Dendritic cell treated with granulocyte-macrophage colony-stimulating factor and Interleukin-4, amounts not matched to agents 40 ng/mL and 50 ng/mL, for 4 days (primary cell): ENCODE data around the gene ACYP2.
"Not testable (repeated sequence)": the region's sequence is repeated elsewhere in the genome, so short reads cannot be mapped to it uniquely, and the experiment has no call there.

Experiments
- H3K27ac Mint-ChIP-seq: one replicate; pipeline ENCODE4 v1.8.0; 2022; ENCODE audit warnings: mild to moderate bottlenecking, mixed read lengths
- H3K27me3 Mint-ChIP-seq: one replicate; pipeline ENCODE4 v1.8.0; 2022; ENCODE audit warnings: mild to moderate bottlenecking, mixed read lengths
- H3K36me3 Mint-ChIP-seq: one replicate; pipeline ENCODE4 v1.8.0; 2022; ENCODE audit warnings: low read depth, mixed read lengths
- H3K4me1 Mint-ChIP-seq: one replicate; pipeline ENCODE4 v1.8.0; 2022; ENCODE audit warnings: low read depth, mixed read lengths
- H3K4me3 Mint-ChIP-seq: one replicate; pipeline ENCODE4 v1.8.0; 2022; ENCODE audit warnings: mild to moderate bottlenecking, moderate library complexity, mixed read lengths
- H3K9me3 Mint-ChIP-seq: one replicate; pipeline ENCODE4 v1.8.0; 2022; ENCODE audit warnings: mixed read lengths
- intact Hi-C: fragments of 100-400 bp; cut with micrococcal nuclease; formaldehyde crosslinking; loops from one replicate; pipeline ENCODE4 v1.15.0; 2022

ACYP2 gene

DNA sequence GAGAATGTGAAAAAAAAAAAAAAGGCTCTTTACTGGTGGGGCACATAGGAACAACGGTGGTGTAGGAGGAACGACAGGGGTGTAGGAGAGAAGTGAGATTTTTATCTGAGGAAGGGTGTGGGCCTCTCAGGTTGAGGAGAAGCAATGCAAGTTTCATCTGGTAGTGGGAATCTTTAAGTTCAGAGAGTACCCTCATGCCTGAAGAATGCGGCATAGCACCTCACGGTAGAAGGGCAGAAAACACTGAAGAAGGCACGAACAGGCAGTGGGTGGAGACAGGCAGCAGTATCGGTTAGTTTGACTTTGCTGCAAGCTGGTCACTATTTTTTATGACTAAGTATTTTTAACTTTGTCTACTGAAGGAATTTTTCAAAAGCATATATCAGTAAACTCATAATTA is 192.8 kb downstream of the ACYP2 start:
- H3K36me3 Mint-ChIP-seq, result no peaks in the 10 kb centered on the region
- H3K9me3 Mint-ChIP-seq, result no peaks in the 10 kb centered on the region
- no peaks in the 10 kb centered on the region for H3K4me1 Mint-ChIP-seq
- H3K27ac Mint-ChIP-seq, result no peak overlapping the region
- H3K4me3 Mint-ChIP-seq, result no peak overlapping the region
- intact Hi-C loops, result no loop called here
- no peaks in the 10 kb centered on the region for H3K27me3 Mint-ChIP-seq

DNA sequence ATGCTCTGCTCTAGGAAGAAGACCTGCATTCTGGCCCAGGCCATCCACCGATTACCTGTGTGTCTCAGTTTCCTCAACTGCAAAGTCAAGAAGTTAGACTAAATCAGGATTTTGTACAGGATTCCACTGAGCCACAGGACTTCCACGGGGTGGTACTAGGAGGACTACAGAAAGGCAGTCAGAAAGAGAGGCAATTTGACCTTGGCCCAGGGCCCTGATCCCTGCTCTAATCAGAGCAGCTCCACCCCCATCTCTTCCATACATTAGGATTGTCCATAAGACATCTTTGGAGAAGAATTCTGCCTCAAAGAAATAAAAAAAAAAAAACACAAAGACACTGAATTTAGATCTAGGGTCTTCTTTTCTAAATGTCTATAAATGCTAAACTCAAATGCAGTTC is 193.4 kb downstream of the ACYP2 start:
- Mint-ChIP-seq H3K4me3 (no peak overlapping the region), H3K36me3 (no peaks in the 10 kb centered on the region), H3K27me3 (no peaks in the 10 kb centered on the region), H3K27ac (no peak overlapping the region), H3K9me3 (no peaks in the 10 kb centered on the region), H3K4me1 (no peaks in the 10 kb centered on the region)
- intact Hi-C loops, result no loop called here

DNA sequence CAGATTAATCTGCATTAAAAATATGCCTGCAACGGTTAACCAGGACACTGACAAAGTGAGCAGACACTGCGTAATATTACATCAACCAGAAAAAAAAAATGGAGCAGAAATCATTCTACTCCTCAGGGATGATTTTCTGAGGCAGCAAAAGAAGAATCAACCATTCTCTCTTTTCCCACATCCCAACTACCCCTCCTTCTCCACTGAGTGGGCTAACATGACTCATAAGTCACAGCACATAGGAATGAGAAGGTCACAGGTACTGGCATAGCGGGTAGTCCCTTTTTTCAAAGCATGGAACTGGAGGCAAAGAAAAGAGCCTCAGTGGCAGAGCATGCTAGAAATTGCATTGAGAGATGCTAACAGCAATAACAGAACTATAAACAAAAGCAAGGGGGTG is 194.9 kb downstream of the ACYP2 start:
- Mint-ChIP-seq H3K4me3 (no peak overlapping the region), H3K27ac (no peak overlapping the region), H3K27me3 (no peaks in the 10 kb centered on the region), H3K36me3 (no peaks in the 10 kb centered on the region), H3K4me1 (no peaks in the 10 kb centered on the region), H3K9me3 (no peaks in the 10 kb centered on the region)
- intact Hi-C loops, result no loop called here

DNA sequence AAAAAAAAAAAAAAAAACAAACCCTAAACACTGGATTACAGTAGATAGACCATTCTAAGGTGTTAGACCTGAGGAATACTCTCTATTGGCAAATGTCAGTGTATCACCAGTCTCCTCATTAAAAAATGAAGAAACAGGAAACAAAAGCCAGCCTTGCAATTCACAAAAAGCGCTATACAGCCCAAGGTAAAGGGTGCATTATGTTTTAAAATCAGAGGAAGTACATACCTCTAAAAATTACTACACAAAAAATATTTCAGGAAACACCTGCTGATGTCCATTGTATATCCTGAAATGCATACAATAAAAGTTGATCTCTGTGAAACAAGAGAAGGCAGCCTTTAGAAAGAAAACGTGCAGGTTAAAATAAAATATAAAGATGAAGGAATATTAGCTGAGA is 195.5 kb downstream of the ACYP2 start:
- Mint-ChIP-seq H3K36me3 (no peaks in the 10 kb centered on the region), H3K9me3 (no peaks in the 10 kb centered on the region), H3K27ac (no peak overlapping the region), H3K27me3 (no peaks in the 10 kb centered on the region), H3K4me3 (no peak overlapping the region), H3K4me1 (no peaks in the 10 kb centered on the region)
- intact Hi-C loops, result no loop called here

DNA sequence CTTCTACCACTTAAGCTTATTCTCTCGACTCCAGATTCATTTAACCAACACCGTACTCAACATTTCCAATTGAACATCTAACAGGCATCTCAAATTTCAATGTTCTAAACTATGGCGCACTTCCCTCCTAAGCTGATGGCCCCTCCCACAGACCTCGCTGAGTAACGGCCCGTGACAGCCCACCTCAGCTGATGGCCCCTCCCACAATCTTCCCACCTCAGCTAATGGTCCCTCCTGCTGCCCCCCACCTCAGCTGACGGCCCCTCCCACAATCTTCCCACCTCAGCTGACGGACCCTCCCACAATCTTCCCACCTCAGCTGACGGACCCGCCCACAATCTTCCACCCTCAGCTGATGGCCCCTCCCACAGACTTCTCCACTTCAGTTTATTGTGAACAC is 197.7 kb downstream of the ACYP2 start:
- Mint-ChIP-seq H3K9me3 (no peaks in the 10 kb centered on the region), H3K4me3 (no peak overlapping the region), H3K27me3 (no peaks in the 10 kb centered on the region), H3K27ac (no peak overlapping the region), H3K36me3 (no peaks in the 10 kb centered on the region), H3K4me1 (no peaks in the 10 kb centered on the region)
- intact Hi-C loops, result no loop called here

DNA sequence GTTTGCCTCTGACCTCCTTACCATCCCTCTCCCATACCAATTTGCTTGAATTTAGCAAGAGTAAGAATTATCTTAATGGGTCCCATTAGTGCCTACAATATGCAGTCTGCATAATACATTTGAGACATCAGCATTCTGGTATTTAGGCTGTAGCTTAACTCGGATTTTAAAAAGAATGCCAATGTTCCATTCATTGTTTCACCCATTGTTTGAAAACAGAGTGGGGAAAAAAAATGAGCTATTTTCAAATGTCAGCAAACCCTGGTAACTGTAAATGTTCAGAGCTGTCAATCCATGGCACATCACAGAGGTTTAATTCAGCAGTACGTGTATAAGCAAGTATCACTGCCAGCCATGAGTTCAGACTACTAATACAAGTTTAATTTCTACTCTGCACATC is 202.6 kb downstream of the ACYP2 start:
- no peaks in the 10 kb centered on the region for H3K27me3 Mint-ChIP-seq
- no peaks in the 10 kb centered on the region for H3K9me3 Mint-ChIP-seq
- H3K4me1 Mint-ChIP-seq, result no peaks in the 10 kb centered on the region
- no peak overlapping the region for H3K4me3 Mint-ChIP-seq
- no peaks in the 10 kb centered on the region for H3K36me3 Mint-ChIP-seq
- intact Hi-C loops, result no loop called here
- no peak overlapping the region for H3K27ac Mint-ChIP-seq

DNA sequence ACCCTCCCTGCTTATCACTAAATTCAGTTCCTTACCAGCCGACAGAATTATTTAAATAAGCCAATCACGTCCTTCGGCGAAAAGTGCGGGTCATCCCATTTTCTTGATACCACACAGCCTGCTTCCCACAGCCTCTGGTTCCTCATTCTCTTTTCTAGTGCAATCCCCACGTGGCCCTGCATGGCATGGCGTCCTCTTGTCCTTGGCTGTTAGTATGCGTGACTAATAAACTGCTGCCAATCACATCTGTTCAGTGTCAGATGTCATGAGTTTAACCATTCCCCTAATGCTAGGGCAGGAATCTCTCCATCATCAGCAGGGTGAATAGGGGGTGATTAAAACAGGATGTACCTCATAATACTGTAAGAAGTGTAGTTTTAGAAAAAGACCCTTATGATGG is 203.4 kb downstream of the ACYP2 start:
- H3K27me3 Mint-ChIP-seq, result no peaks in the 10 kb centered on the region
- intact Hi-C loops, result no loop called here
- H3K27ac Mint-ChIP-seq, result no peak overlapping the region
- H3K4me1 Mint-ChIP-seq, result no peaks in the 10 kb centered on the region
- no peaks in the 10 kb centered on the region for H3K9me3 Mint-ChIP-seq
- no peaks in the 10 kb centered on the region for H3K36me3 Mint-ChIP-seq
- no peak overlapping the region for H3K4me3 Mint-ChIP-seq

DNA sequence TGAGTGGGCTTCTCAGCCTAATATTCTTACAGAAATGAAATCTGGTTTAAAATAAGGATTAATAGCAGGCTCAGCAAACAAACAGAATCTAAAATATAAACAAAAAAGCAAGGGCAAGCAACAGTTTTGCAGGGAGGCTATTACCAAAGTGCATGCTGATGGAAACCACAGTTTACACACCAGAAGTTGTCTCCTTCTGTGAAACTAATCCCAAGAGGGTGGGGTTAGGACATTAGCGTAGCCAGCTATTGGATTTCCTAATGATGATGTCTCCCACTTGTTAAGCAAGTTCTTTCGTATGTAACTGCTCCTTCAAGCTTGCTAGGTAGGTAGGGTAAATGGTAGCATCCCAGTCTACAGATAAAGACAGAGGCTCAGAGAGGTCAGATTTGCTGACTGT is 205.6 kb downstream of the ACYP2 start:
- H3K27me3 Mint-ChIP-seq, result no peaks in the 10 kb centered on the region

DNA sequence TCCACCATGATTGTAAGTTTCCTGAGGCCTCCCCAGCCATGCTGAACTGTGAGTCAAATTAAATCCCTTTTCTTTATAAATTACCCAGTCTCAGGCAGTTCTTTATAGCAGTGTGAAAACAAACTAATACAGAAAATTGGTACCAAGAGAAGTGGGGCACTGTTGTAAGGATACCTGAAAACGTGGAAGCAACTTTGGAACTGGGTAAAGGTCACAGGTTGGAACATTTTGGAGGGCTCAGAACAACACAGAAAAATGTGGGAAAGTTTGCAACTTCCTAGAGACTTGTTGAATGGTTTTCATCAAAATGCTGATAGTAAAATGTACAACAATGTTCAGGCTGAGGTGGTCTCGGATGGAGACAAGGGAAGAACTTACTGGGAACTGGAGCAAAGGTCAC is 209.1 kb downstream of the ACYP2 start:
- H3K4me1 Mint-ChIP-seq, H3K27ac Mint-ChIP-seq, H3K27me3 Mint-ChIP-seq, intact Hi-C loops, H3K36me3 Mint-ChIP-seq, H3K4me3 Mint-ChIP-seq, H3K9me3 Mint-ChIP-seq: not testable (repeated sequence)

More for the DNA sequence above, 205.6 kb downstream of the ACYP2 start:
- Mint-ChIP-seq H3K4me3 (no peak overlapping the region), H3K27ac (no peak overlapping the region), H3K4me1 (no peaks in the 10 kb centered on the region), H3K9me3 (peaks cover 7% of the 10 kb centered on the region), H3K36me3 (no peaks in the 10 kb centered on the region)
- intact Hi-C loops, result no loop called here

DNA sequence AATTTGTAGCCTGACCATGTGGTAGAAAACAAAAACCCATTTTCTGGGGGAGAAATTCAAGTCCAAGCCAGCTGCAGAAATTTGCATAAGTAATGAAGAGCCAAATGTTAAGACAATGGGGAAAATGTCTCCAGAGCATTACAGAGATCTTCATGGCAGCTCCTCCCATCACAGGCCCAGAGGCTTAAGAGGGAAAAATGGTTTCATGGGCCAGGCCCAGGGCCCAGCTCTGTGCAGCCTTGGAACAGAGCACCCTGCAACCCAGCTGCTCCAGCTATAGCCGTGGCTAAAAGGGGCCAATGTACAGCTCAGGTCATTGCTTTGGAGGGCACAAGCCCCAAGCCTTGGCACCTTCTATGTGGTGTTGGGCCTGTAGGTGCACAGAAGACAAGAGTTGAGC is 209.7 kb downstream of the ACYP2 start:
- H3K4me1 Mint-ChIP-seq, result peaks cover under 1% of the 10 kb centered on the region
- no peak overlapping the region for H3K27ac Mint-ChIP-seq
- H3K4me3 Mint-ChIP-seq, result no peak overlapping the region
- H3K36me3 Mint-ChIP-seq, result no peaks in the 10 kb centered on the region
- H3K9me3 Mint-ChIP-seq, result peaks cover 7% of the 10 kb centered on the region
- H3K27me3 Mint-ChIP-seq, result peaks cover 10% of the 10 kb centered on the region
- intact Hi-C loops, result no loop called here

DNA sequence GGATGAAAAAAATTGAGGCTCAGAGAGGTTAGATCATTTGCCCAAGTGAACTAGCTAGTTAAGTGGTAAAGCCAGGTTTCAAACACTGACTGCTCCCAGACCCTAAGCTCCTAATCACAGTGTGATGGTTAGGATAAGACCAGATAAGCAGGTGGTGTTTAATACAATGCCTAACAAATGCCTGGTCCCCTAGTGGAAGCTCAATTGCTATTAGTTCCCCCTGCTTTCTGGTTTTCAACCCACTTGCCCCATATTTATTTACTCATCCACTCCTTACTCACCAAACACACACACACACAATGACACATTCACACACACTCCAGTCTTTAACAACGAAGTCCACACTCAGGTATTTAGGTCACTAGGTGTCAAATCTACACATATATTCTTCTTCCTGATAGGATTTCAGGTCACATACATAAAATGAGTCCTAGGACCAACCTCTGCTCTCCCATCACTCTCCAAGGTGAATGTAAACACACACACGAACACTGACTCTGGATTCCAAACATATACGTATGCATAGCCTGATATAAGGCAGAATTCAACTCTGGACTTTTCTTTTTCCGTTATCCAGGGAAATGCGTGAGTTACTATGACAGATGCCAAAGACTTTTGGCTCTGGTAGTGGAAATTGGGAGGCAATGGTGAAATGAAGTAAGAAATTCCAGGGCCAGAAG is 214.2 kb downstream of the ACYP2 start:
- intact Hi-C loops, result no loop called here
- H3K4me1 Mint-ChIP-seq, result peaks cover 13% of the 10 kb centered on the region
- H3K27ac Mint-ChIP-seq, result no peak overlapping the region
- H3K4me3 Mint-ChIP-seq, result no peak overlapping the region
- H3K36me3 Mint-ChIP-seq, result no peaks in the 10 kb centered on the region
- H3K9me3 Mint-ChIP-seq, result peaks cover 4% of the 10 kb centered on the region
- H3K27me3 Mint-ChIP-seq, result peaks cover 32% of the 10 kb centered on the region

DNA sequence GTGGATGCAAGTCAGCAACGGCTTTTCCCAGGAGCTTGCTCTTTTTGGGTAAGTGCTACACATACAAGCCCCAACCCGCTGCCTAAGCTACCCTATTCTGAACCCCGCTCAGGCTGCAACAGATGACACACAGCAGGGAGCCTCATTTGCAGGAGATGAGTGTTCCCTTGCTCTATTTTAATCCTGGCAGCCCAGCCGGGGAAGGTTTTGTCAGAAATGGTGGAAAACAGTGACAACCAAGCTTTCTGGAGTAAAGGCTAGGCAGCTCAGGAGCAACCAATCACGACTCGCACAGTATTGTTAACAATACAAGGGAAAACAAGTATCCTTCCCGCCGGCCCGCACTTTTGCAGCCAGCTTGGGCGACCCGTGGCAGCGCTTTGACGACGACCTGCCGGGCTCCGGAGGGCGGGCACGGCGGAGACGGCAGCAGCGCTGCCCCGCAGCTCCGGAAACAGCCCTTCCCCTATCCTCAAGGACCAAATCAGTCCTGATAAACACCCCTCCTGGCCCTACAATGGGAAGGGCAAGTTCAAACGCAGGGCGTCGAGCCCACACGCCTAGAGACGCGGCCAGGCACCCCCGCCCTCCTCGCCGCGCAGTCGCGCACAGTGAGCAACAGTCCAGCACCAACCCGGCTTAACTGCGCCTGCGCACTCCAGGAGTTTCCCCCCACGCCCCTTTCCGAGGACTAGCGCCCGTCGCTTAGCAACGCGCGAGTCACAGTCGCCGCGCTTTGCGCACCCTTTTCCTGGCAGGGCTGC is 214.9 kb downstream of the ACYP2 start:
- Mint-ChIP-seq H3K9me3 (no peaks in the 10 kb centered on the region), H3K4me3 (peak overlapping the region; percentile 80), H3K36me3 (no peaks in the 10 kb centered on the region), H3K27me3 (peaks cover 32% of the 10 kb centered on the region), H3K4me1 (peaks cover 13% of the 10 kb centered on the region), H3K27ac (peak overlapping the region; percentile 35)
- intact Hi-C loops, result no loop called here

DNA sequence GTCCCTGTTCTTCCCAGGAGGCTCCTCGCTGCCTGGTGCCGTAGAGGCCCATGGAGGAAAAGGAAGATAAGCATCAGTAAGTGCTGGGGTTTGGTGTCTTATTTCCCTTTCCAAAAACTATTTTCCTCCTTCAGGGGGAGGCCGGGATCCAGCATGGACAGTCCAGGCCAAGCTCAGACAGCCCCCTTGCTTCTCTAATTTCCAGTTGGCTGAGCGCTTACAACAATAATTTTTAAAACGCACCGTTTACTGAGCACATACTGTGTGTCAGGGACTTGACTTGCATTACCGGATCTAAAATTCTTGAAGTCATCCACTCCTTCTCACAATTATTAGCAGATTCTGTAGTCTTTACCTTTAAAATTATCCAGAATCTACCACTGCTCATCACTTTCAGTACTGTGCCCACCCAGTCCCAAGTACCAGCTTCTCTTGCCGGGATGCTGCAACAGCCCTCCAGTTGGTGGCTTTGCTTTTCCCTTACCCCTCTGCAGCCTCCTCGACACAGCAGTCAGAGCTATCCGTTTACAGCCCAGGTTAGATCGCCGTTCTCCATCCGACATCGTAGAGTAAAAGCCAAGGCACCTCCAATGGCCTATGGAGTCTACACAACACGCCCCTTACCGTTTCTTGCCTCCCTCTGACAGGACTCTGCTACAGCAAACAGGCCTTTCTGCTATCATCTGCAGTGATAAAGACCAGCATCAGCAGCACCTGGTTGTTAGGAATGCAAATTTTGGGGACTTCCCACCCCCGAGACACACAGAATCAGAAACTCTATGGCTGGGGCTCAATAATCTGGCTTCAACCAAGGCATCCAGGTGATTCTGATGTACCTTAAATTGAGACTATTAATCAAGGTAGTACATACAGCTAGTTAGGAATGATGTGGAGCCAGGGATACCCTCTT is 215.8 kb downstream of the ACYP2 start:
- Mint-ChIP-seq H3K4me3 (peak overlapping the region; percentile 80), H3K27me3 (peaks cover 32% of the 10 kb centered on the region), H3K27ac (peak overlapping the region; percentile 35), H3K4me1 (peaks cover 13% of the 10 kb centered on the region), H3K9me3 (no peaks in the 10 kb centered on the region), H3K36me3 (no peaks in the 10 kb centered on the region)
- intact Hi-C loops, result no loop called here

DNA sequence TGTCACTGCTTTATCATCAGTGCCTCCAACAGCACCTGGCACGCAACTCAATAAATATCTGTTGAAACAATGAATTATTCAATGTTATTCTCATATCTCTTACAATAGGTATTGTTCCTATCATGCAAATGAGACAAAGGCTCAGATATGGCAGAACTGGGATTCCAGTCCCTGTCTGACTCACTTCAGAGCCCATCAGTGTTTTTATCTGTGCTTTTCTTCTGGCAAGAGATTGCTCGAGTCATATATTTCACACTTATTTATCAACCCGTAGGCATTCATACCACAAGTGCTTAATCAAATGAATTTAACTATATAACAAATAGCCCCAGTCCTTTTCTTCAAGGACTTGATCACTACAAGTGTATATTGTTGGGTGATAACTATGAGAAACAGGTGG is 217.0 kb downstream of the ACYP2 start:
- no peak overlapping the region for H3K27ac Mint-ChIP-seq
- peaks cover 32% of the 10 kb centered on the region for H3K27me3 Mint-ChIP-seq
- peaks cover 13% of the 10 kb centered on the region for H3K4me1 Mint-ChIP-seq
- no peaks in the 10 kb centered on the region for H3K9me3 Mint-ChIP-seq
- no peaks in the 10 kb centered on the region for H3K36me3 Mint-ChIP-seq
- H3K4me3 Mint-ChIP-seq, result no peak overlapping the region
- intact Hi-C loops, result no loop called here
